Gastrocnemius medialis (tissue), 4 donors: ENCODE measurements around the gene GIMAP5.

Experiments
- CTCF ChIP-seq, 5 experiments: fragments of 450-650 bp in 3 of 5; fragments of 200-600 bp in 2 of 5; sonication (generic) in 2 of 5; IDR thresholded peaks in 4 of 5; conservative IDR thresholded peaks in 1 of 5; 1 replicate in 4 of 5; 2 replicates in 1 of 5; pipeline ENCODE4 v1.5.1; 2016 to 2019; ENCODE audit warnings: antibody characterized with exemption in 5 of 5, mild to moderate bottlenecking in 3 of 5, moderate library complexity in 3 of 5
- POLR2A ChIP-seq, 2 donors: fragments of 450-650 bp; IDR thresholded peaks; one replicate each; pipeline ENCODE4 v1.6.1; 2017; ENCODE audit warnings: antibody characterized with exemption in 2 of 2, mild to moderate bottlenecking in 2 of 2, moderate library complexity in 2 of 2

GRCh38 chr7:150748376-150748775 lies 11.2 kb downstream of the GIMAP5 start:
- TF ChIP-seq CTCF (IDR thresholded peaks at IDR 0.05 in 4 of 5, conservative IDR thresholded peaks at IDR 0.05 in 1 of 5) (no peak), POLR2A (IDR thresholded peaks at IDR 0.05) (no peak)
